Activated CD4-positive, alpha-beta memory T cell treated with anti-CD3 and anti-CD28 coated beads for 36 hours (primary cell): ENCODE data around the gene LIPI. TPM values are rescaled to one million over a fixed set of nuclear protein-coding genes. Genes with fewer than 3 reads are reported as not detected.
"Not testable (repeated sequence)": the region's sequence is repeated elsewhere in the genome, so short reads cannot be mapped to it uniquely, and the experiment has no call there.

ENCODE experiments used
- CTCF ChIA-PET: fragments of 350-600 bp; sonication (Branson Sonifier 250); formaldehyde crosslinking; loops from one replicate; lab custom pipeline; 2021; ENCODE audit warnings: antibody characterized with exemption, inconsistent platforms; lab: Charles Lee
- POLR2A ChIA-PET: fragments of 350-600 bp; sonication (Branson Sonifier 250); formaldehyde crosslinking; loops from one replicate; lab custom pipeline; 2021; ENCODE audit warnings: antibody characterized with exemption; lab: Charles Lee
- DNase-seq: peaks from one replicate; pipeline ENCODE4 v3.0.0-alpha.2; 2020
- H3K27ac Mint-ChIP-seq: one replicate; pipeline ENCODE4 v1.8.0; 2021; ENCODE audit warnings: mixed read lengths
- H3K27me3 Mint-ChIP-seq: one replicate; pipeline ENCODE4 v1.8.0; 2021; ENCODE audit warnings: mixed read lengths
- H3K36me3 Mint-ChIP-seq: one replicate; pipeline ENCODE4 v1.8.0; 2021; ENCODE audit warnings: mixed read lengths
- H3K4me1 Mint-ChIP-seq: one replicate; pipeline ENCODE4 v1.8.0; 2021; ENCODE audit warnings: low read depth, mixed read lengths
- H3K4me3 Mint-ChIP-seq: one replicate; pipeline ENCODE4 v1.8.0; 2021; ENCODE audit warnings: mild to moderate bottlenecking, mixed read lengths
- H3K9me3 Mint-ChIP-seq: one replicate; pipeline ENCODE4 v1.8.0; 2021; ENCODE audit warnings: mixed read lengths
- intact Hi-C: fragments of 100-400 bp; cut with micrococcal nuclease; formaldehyde crosslinking; loops from one replicate; pipeline ENCODE4 v1.15.1; 2023
- total RNA-seq, 2 experiments: library from RNA; stranded (reverse); gene quantifications; one replicate each; pipeline ENCODE4 v1.2.3, GENCODE V29; 2021

LIPI gene
- total RNA-seq, 2 experiments from 2014 or later, result not detected

GRCh38 chr21:14229399-14229798 is 18.6 kb upstream of the LIPI start:
- CTCF ChIA-PET, result no interaction called here
- DNase-seq, result no peak
- Mint-ChIP-seq H3K4me1 (no peaks in the 10 kb centered on the region), H3K27ac (no peak overlapping the region), H3K9me3 (peaks cover 23% of the 10 kb centered on the region), H3K27me3 (peaks cover under 1% of the 10 kb centered on the region), H3K36me3 (peaks cover 5% of the 10 kb centered on the region), H3K4me3 (no peak overlapping the region)
- POLR2A ChIA-PET, result no interaction called here
- intact Hi-C loops, result no loop called here

- Mint-ChIP-seq H3K9me3 (peaks cover under 1% of the 10 kb centered on the region), H3K4me1 (no peaks in the 10 kb centered on the region), H3K36me3 (peaks cover 2% of the 10 kb centered on the region), H3K27me3 (no peaks in the 10 kb centered on the region), H3K27ac (no peak overlapping the region), H3K4me3 (no peak overlapping the region)
- CTCF ChIA-PET, result no interaction called here
- intact Hi-C loops, result no loop called here
- no peak for DNase-seq
- POLR2A ChIA-PET, result no interaction called here
These were observed 12.6 kb upstream of the LIPI start for GRCh38 chr21:14223365-14223764.

GRCh38 chr21:14215971-14216641 is 5.4 kb upstream of the LIPI start, which contains the start of gene RBM11:
TSS of gene RBM11 (plus strand) at chr21:14216157. CDS start at chr21:14216187, 30 bp downstream.
- Mint-ChIP-seq H3K27me3 (peaks cover 3% of the 10 kb centered on the region), H3K27ac (no peak within 1 kb of the TSS), H3K36me3 (no peaks in the 10 kb centered on the region), H3K4me3 (peak within 1 kb of the TSS; percentile 75), H3K9me3 (no peaks in the 10 kb centered on the region), H3K4me1 (peaks cover 4% of the 10 kb centered on the region)
- POLR2A ChIA-PET, result no interaction called here
- CTCF ChIA-PET, result no interaction called here
- intact Hi-C loops, result loop anchor here (1.0 to 10.0 kb wide), 3 partner anchors 61 to 189 kb away; partner anchors contain the start of gene HSPA13
- DNase-seq, result peak; percentile 79

GRCh38 chr21:14213164-14213563 is 2.4 kb upstream of the LIPI start:
- ChIA-PET POLR2A (no interaction called here), CTCF (no interaction called here)
- DNase-seq, result no peak
- H3K4me3 Mint-ChIP-seq, result no peak overlapping the region
- peaks cover 4% of the 10 kb centered on the region for H3K4me1 Mint-ChIP-seq
- peaks cover 4% of the 10 kb centered on the region for H3K27me3 Mint-ChIP-seq
- intact Hi-C loops, result loop anchor here (10.0 kb wide), 1 partner anchor 58 kb away; no protein-coding TSS in a partner anchor
- H3K36me3 Mint-ChIP-seq, result no peaks in the 10 kb centered on the region
- no peak overlapping the region for H3K27ac Mint-ChIP-seq
- no peaks in the 10 kb centered on the region for H3K9me3 Mint-ChIP-seq

GRCh38 chr21:14206222-14206621 is 4.5 kb downstream of the LIPI start:
- POLR2A ChIA-PET, result no interaction called here
- H3K4me1 Mint-ChIP-seq, result no peaks in the 10 kb centered on the region

GRCh38 chr21:14166463-14167223 is 44.1 kb downstream of the LIPI start:
- H3K4me1 Mint-ChIP-seq, H3K27ac Mint-ChIP-seq, DNase-seq, H3K27me3 Mint-ChIP-seq, CTCF ChIA-PET, POLR2A ChIA-PET, H3K9me3 Mint-ChIP-seq, H3K4me3 Mint-ChIP-seq, intact Hi-C loops, H3K36me3 Mint-ChIP-seq: not testable (repeated sequence)

More at GRCh38 chr21:14206222-14206621, 4.5 kb downstream of the LIPI start:
- Mint-ChIP-seq H3K27ac (no peak overlapping the region), H3K4me3 (no peak overlapping the region), H3K9me3 (no peaks in the 10 kb centered on the region), H3K27me3 (peaks cover 7% of the 10 kb centered on the region), H3K36me3 (no peaks in the 10 kb centered on the region)
- intact Hi-C loops, result no loop called here
- CTCF ChIA-PET, result no interaction called here
- no peak for DNase-seq

- ChIA-PET CTCF (no interaction called here), POLR2A (no interaction called here)
- Mint-ChIP-seq H3K4me1 (no peaks in the 10 kb centered on the region), H3K27ac (no peak overlapping the region), H3K4me3 (no peak overlapping the region), H3K9me3 (no peaks in the 10 kb centered on the region), H3K36me3 (no peaks in the 10 kb centered on the region), H3K27me3 (no peaks in the 10 kb centered on the region)
- intact Hi-C loops, result no loop called here
- no peak for DNase-seq
These were observed 66.8 kb downstream of the LIPI start for GRCh38 chr21:14143999-14144398.

GRCh38 chr21:14124266-14124665 is 86.5 kb downstream of the LIPI start:
- no peak overlapping the region for H3K27ac Mint-ChIP-seq

GRCh38 chr21:14121719-14122118 is 89.0 kb downstream of the LIPI start:
- Mint-ChIP-seq H3K36me3 (no peaks in the 10 kb centered on the region), H3K4me3 (no peak overlapping the region), H3K4me1 (peaks cover 7% of the 10 kb centered on the region), H3K27ac (no peak overlapping the region), H3K27me3 (no peaks in the 10 kb centered on the region), H3K9me3 (peaks cover 2% of the 10 kb centered on the region)
- POLR2A ChIA-PET, result no interaction called here
- CTCF ChIA-PET, result no interaction called here
- intact Hi-C loops, result no loop called here
- no peak for DNase-seq

More at GRCh38 chr21:14124266-14124665, 86.5 kb downstream of the LIPI start:
- intact Hi-C loops, result no loop called here
- Mint-ChIP-seq H3K36me3 (no peaks in the 10 kb centered on the region), H3K27me3 (no peaks in the 10 kb centered on the region), H3K4me3 (no peak overlapping the region), H3K4me1 (peaks cover 7% of the 10 kb centered on the region), H3K9me3 (peaks cover 2% of the 10 kb centered on the region)
- no peak for DNase-seq
- ChIA-PET CTCF (no interaction called here), POLR2A (no interaction called here)

GRCh38 chr21:14120091-14120734 is 90.5 kb downstream of the LIPI start:
- no peak overlapping the region for H3K27ac Mint-ChIP-seq
- DNase-seq, result peak; percentile 69

GRCh38 chr21:14119038-14119437 is 91.7 kb downstream of the LIPI start:
- intact Hi-C loops, result no loop called here
- Mint-ChIP-seq H3K27ac (no peak overlapping the region), H3K36me3 (no peaks in the 10 kb centered on the region)

More at GRCh38 chr21:14120091-14120734, 90.5 kb downstream of the LIPI start:
- H3K9me3 Mint-ChIP-seq, result peaks cover 2% of the 10 kb centered on the region
- H3K27me3 Mint-ChIP-seq, result no peaks in the 10 kb centered on the region
- no peak overlapping the region for H3K4me3 Mint-ChIP-seq
- H3K4me1 Mint-ChIP-seq, result peaks cover 13% of the 10 kb centered on the region
- ChIA-PET CTCF (interaction anchor here (0.6 to 1.2 kb wide), 4 partner anchors 9 to 109 kb away, joined by 3 to 7 read pairs (median 4); no protein-coding TSS in a partner anchor), POLR2A (no interaction called here)
- intact Hi-C loops, result no loop called here
- no peaks in the 10 kb centered on the region for H3K36me3 Mint-ChIP-seq

GRCh38 chr21:14116080-14116481 is 94.7 kb downstream of the LIPI start:
- H3K27me3 Mint-ChIP-seq, result no peaks in the 10 kb centered on the region
- peaks cover 13% of the 10 kb centered on the region for H3K4me1 Mint-ChIP-seq
- DNase-seq, result no peak
- no peaks in the 10 kb centered on the region for H3K36me3 Mint-ChIP-seq
- POLR2A ChIA-PET, result no interaction called here
- intact Hi-C loops, result no loop called here
- H3K4me3 Mint-ChIP-seq, result no peak overlapping the region
- CTCF ChIA-PET, result no interaction called here
- H3K9me3 Mint-ChIP-seq, result no peaks in the 10 kb centered on the region
- H3K27ac Mint-ChIP-seq, result no peak overlapping the region

More at GRCh38 chr21:14119038-14119437, 91.7 kb downstream of the LIPI start:
- POLR2A ChIA-PET, result no interaction called here
- Mint-ChIP-seq H3K9me3 (peaks cover 1% of the 10 kb centered on the region), H3K4me1 (peaks cover 13% of the 10 kb centered on the region), H3K27me3 (no peaks in the 10 kb centered on the region), H3K4me3 (no peak overlapping the region)
- CTCF ChIA-PET, result no interaction called here
- DNase-seq, result no peak
